OCI-LY1 (cell line): ENCODE measurements around the gene KDM7A.

Experiments
- H2AFZ ChIP-seq: fragments of 200-600 bp; sonication (generic), shearing (Covaris generic); 2 replicates; pipeline ENCODE4 v1.6.0; 2014; ENCODE audit warnings: antibody characterized with exemption, mild to moderate bottlenecking, low read length
- H3F3A ChIP-seq: fragments of 200-600 bp; sonication (generic), shearing (Covaris generic); 2 replicates; pipeline ENCODE4 v1.6.0; 2014; ENCODE audit warnings: mild to moderate bottlenecking, antibody characterized with exemption, low read length, moderate library complexity; ENCODE audit not compliant: insufficient read depth
- H3K27ac ChIP-seq: fragments of 200-600 bp; sonication (generic); 2 replicates; pipeline ENCODE4 v1.5.1; 2014; ENCODE audit warnings: low read length, mixed run types, mild to moderate bottlenecking, low read depth; ENCODE audit not compliant: poor library complexity, severe bottlenecking
- H3K27me3 ChIP-seq: fragments of 200-600 bp; sonication (generic); 2 replicates; pipeline ENCODE4 v1.6.0; 2014; ENCODE audit warnings: antibody characterized with exemption, mild to moderate bottlenecking, low read length, moderate library complexity; ENCODE audit not compliant: insufficient read depth
- H3K36me3 ChIP-seq: fragments of 200-600 bp; sonication (generic); 2 replicates; pipeline ENCODE4 v1.6.1; 2014; ENCODE audit warnings: mild to moderate bottlenecking, antibody characterized with exemption, low read length, moderate library complexity, mixed read lengths; ENCODE audit not compliant: insufficient read depth
- H3K4me1 ChIP-seq: fragments of 200-600 bp; sonication (generic); 2 replicates; pipeline ENCODE4 v1.5.1; 2014; ENCODE audit warnings: mild to moderate bottlenecking, low read length, moderate library complexity; ENCODE audit not compliant: insufficient read depth, severe bottlenecking
- H3K4me2 ChIP-seq: fragments of 200-600 bp; sonication (generic), shearing (Covaris generic); 2 replicates; pipeline ENCODE4 v1.6.1; 2014; ENCODE audit warnings: low read length
- H3K4me3 ChIP-seq: fragments of 200-600 bp; sonication (generic); 2 replicates; pipeline ENCODE4 v1.5.1; 2014; ENCODE audit warnings: low read length, low read depth, mild to moderate bottlenecking, mixed read lengths; ENCODE audit not compliant: poor library complexity, severe bottlenecking
- H3K79me2 ChIP-seq: fragments of 200-600 bp; shearing (Covaris generic); 2 replicates; pipeline ENCODE4 v1.6.1; 2016; ENCODE audit warnings: mixed run types, low read length, mixed read lengths; ENCODE audit not compliant: insufficient read depth
- H3K9ac ChIP-seq: fragments of 200-600 bp; sonication (generic), shearing (Covaris generic); 2 replicates; pipeline ENCODE4 v1.6.1; 2014; ENCODE audit warnings: mild to moderate bottlenecking, low read length, mixed read lengths
- H3K9me2 ChIP-seq: fragments of 200-600 bp; sonication (generic), shearing (Covaris generic); 2 replicates; pipeline ENCODE4 v1.6.1; 2014; ENCODE audit warnings: low read depth, mild to moderate bottlenecking, low read length, mixed read lengths
- H3K9me3 ChIP-seq: fragments of 200-600 bp; shearing (Covaris generic); 2 replicates; pipeline ENCODE4 v1.6.1; 2014; ENCODE audit warnings: low read length, mixed read lengths
- H4K20me1 ChIP-seq: fragments of 200-600 bp; sonication (generic), shearing (Covaris generic); 2 replicates; pipeline ENCODE4 v1.6.0; 2016; ENCODE audit warnings: mild to moderate bottlenecking, low read length; ENCODE audit not compliant: insufficient read depth
- EZH2 ChIP-seq: fragments of 200-600 bp; sonication (generic), shearing (Covaris generic); IDR thresholded peaks from 2 replicates; pipeline ENCODE4 v1.8.0; 2017; ENCODE audit warnings: borderline replicate concordance, mixed run types, mild to moderate bottlenecking, antibody characterized with exemption, low read length, moderate library complexity, mixed read lengths
- TF ChIP-seq, protein P1 (sequence below): fragments of 200-600 bp; sonication (generic), shearing (Covaris generic); IDR thresholded peaks from 2 replicates; pipeline ENCODE4 v1.5.1; 2017; ENCODE audit warnings: mild to moderate bottlenecking, antibody characterized with exemption, low read length, moderate library complexity, mixed read lengths

KDM7A gene

GRCh38 chr7:140141256-140141655 is 35.5 kb downstream of the KDM7A start:
- H3K9ac ChIP-seq = no peak overlapping the region
- H3K4me3 ChIP-seq = no peak overlapping the region
- peaks cover 4% of the 10 kb centered on the region; the same call in 1 of the 2 replicates for H4K20me1 ChIP-seq

GRCh38 chr7:140137078-140137477 is 39.7 kb downstream of the KDM7A start:
- Histone ChIP-seq H4K20me1 (peaks cover 4% of the 10 kb centered on the region; the same call in 1 of the 2 replicates), H3K79me2 (no peaks in the 10 kb centered on the region), H3K9me2 (no peaks in the 10 kb centered on the region)

More at GRCh38 chr7:140141256-140141655, 35.5 kb downstream of the KDM7A start:
- H2AFZ ChIP-seq = no peak overlapping the region
- no peaks in the 10 kb centered on the region for H3K27me3 ChIP-seq
- no peak for TF ChIP-seq EZH2
- H3K9me3 ChIP-seq = no peaks in the 10 kb centered on the region
- no peaks in the 10 kb centered on the region for H3F3A ChIP-seq
- H3K4me2 ChIP-seq = no peak overlapping the region
- H3K36me3 ChIP-seq = no peaks in the 10 kb centered on the region
- no peaks in the 10 kb centered on the region for H3K9me2 ChIP-seq
- no peak overlapping the region for H3K27ac ChIP-seq
- no peaks in the 10 kb centered on the region for H3K79me2 ChIP-seq
- no peaks in the 10 kb centered on the region for H3K4me1 ChIP-seq

DNA sequence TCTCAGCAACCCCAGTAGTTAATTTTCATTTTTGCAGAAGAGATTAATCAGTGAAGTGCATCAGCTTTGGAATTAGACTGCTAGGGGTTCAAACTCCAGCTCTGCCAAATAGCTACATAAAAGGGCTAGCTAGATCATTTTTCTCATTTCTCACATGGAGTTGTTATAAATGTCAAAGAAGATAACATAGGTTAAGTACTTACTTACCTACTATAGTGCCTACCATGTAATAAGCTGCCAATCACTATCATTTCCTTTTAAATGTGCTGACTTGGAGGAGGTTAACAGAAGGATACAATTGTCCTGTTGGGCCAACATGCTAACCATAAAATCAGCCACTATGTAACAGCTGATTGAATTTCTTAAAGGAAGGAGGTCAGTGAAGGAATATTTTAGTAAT is 40.7 kb downstream of the KDM7A start:
- H3K4me1 ChIP-seq = no peaks in the 10 kb centered on the region
- H3K9me3 ChIP-seq = no peaks in the 10 kb centered on the region
- H3K36me3 ChIP-seq = no peaks in the 10 kb centered on the region
- no peak overlapping the region for H3K27ac ChIP-seq
- no peaks in the 10 kb centered on the region for H3F3A ChIP-seq
- peaks cover 4% of the 10 kb centered on the region; the same call in 1 of the 2 replicates for H4K20me1 ChIP-seq
- no peak overlapping the region for H3K4me2 ChIP-seq
- H3K9ac ChIP-seq = no peak overlapping the region
- H3K27me3 ChIP-seq = no peaks in the 10 kb centered on the region
- H3K9me2 ChIP-seq = no peaks in the 10 kb centered on the region
- TF ChIP-seq EZH2 = no peak
- TF ChIP-seq, protein P1, sequence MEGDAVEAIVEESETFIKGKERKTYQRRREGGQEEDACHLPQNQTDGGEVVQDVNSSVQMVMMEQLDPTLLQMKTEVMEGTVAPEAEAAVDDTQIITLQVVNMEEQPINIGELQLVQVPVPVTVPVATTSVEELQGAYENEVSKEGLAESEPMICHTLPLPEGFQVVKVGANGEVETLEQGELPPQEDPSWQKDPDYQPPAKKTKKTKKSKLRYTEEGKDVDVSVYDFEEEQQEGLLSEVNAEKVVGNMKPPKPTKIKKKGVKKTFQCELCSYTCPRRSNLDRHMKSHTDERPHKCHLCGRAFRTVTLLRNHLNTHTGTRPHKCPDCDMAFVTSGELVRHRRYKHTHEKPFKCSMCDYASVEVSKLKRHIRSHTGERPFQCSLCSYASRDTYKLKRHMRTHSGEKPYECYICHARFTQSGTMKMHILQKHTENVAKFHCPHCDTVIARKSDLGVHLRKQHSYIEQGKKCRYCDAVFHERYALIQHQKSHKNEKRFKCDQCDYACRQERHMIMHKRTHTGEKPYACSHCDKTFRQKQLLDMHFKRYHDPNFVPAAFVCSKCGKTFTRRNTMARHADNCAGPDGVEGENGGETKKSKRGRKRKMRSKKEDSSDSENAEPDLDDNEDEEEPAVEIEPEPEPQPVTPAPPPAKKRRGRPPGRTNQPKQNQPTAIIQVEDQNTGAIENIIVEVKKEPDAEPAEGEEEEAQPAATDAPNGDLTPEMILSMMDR = no peak
- no peak overlapping the region for H2AFZ ChIP-seq
- H3K79me2 ChIP-seq = no peaks in the 10 kb centered on the region
- H3K4me3 ChIP-seq = no peak overlapping the region

More at GRCh38 chr7:140137078-140137477, 39.7 kb downstream of the KDM7A start:
- H3K9ac ChIP-seq = no peak overlapping the region
- H3F3A ChIP-seq = no peaks in the 10 kb centered on the region
- H3K27ac ChIP-seq = no peak overlapping the region
- H3K4me3 ChIP-seq = no peak overlapping the region
- no peak overlapping the region for H3K4me2 ChIP-seq
- no peaks in the 10 kb centered on the region for H3K27me3 ChIP-seq
- TF ChIP-seq, protein P1 = no peak
- TF ChIP-seq EZH2 = no peak
- H3K36me3 ChIP-seq = no peaks in the 10 kb centered on the region
- no peaks in the 10 kb centered on the region for H3K4me1 ChIP-seq
- no peak overlapping the region for H2AFZ ChIP-seq
- H3K9me3 ChIP-seq = no peaks in the 10 kb centered on the region

GRCh38 chr7:140134039-140134438 is 42.7 kb downstream of the KDM7A start:
- Histone ChIP-seq H3K4me1 (no peaks in the 10 kb centered on the region), H3K27me3 (no peaks in the 10 kb centered on the region), H4K20me1 (no peaks in the 10 kb centered on the region), H3K9me3 (no peaks in the 10 kb centered on the region), H2AFZ (no peak overlapping the region), H3K4me2 (no peak overlapping the region), H3K9ac (no peak overlapping the region), H3K4me3 (no peak overlapping the region), H3K79me2 (no peaks in the 10 kb centered on the region), H3F3A (no peaks in the 10 kb centered on the region), H3K27ac (no peak overlapping the region), H3K36me3 (no peaks in the 10 kb centered on the region), H3K9me2 (no peaks in the 10 kb centered on the region)
- TF ChIP-seq, protein P1 = no peak
- TF ChIP-seq EZH2 = no peak
